Measurements from ENCODE around the gene CHCHD3. TPM values are rescaled to one million over a fixed set of nuclear protein-coding genes. Genes with fewer than 3 reads are reported as not detected.

The CHCHD3 gene
- total RNA-seq, 1 donor from 2014 or later: 62.1 TPM

DNA sequence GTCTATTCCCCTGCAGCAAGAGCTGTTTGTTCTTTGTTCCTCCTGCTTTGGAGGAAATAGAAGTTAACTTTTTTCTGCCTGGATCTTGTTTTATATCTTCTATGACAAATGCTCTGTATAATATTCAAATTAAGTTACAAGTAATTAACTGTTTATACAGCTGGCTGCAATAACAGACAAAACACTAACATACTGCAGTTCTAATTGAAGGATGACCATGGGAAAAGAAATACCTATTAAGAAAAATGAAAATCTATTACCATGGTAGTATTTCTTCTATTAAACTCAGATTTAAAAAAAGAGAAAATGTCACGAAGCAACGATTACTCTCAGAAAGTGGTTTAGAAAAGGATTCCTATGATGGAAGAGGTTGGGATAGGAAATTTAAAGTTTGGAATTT lies 291.8 kb downstream of the CHCHD3 start:
- no peak for FAIRE-seq
- Histone ChIP-seq H3K36me3 (ENCODE audit: control insufficient read depth, insufficient read depth, low read length) (no peaks in the 10 kb centered on the region), H3K27me3 (ENCODE audit: control insufficient read depth, insufficient read depth, low read length) (no peaks in the 10 kb centered on the region), H3K4me3 (ENCODE audit: low read depth, low read length) (no peak overlapping the region)
- no peak for DNase-seq (ENCODE audit: low read depth)
- TF ChIP-seq CTCF (IDR thresholded peaks at IDR 0.05; ENCODE audit: insufficient read depth, low read length, severe bottlenecking): no peak

DNA sequence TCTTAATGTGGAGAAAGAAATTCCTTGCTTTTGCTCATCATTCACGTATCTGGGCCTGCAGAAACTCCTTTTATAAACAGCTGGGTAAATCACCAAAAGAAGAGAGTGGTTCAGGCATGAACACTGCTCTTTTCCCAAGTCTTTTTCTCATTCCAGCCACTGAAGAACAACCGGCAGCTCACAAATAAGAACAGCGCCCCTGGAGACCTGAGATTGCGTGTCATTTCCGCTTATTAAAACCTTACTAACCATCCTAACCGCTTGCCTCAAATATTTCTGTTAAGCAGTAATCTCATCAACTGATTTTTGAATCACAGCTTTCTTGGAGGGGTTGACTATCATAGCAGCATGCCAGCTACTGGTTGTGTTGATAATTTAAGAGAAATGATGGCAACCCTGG lies 292.6 kb downstream of the CHCHD3 start:
- no peaks in the 10 kb centered on the region for H3K27me3 ChIP-seq (ENCODE audit: control insufficient read depth, insufficient read depth, low read length)
- DNase-seq (ENCODE audit: low read depth) (no peak), FAIRE-seq (no peak)
- H3K4me3 ChIP-seq (ENCODE audit: low read depth, low read length): no peak overlapping the region
- no peak for TF ChIP-seq CTCF (IDR thresholded peaks at IDR 0.05; ENCODE audit: insufficient read depth, low read length, severe bottlenecking)
- no peaks in the 10 kb centered on the region for H3K36me3 ChIP-seq (ENCODE audit: control insufficient read depth, insufficient read depth, low read length)

GRCh38 chr7:132785870-132786269 lies 296.0 kb downstream of the CHCHD3 start:
- no peak for TF ChIP-seq CTCF (IDR thresholded peaks at IDR 0.05; ENCODE audit: insufficient read depth, low read length, severe bottlenecking)
- no peak for DNase-seq (ENCODE audit: low read depth)
- FAIRE-seq: no peak

DNA sequence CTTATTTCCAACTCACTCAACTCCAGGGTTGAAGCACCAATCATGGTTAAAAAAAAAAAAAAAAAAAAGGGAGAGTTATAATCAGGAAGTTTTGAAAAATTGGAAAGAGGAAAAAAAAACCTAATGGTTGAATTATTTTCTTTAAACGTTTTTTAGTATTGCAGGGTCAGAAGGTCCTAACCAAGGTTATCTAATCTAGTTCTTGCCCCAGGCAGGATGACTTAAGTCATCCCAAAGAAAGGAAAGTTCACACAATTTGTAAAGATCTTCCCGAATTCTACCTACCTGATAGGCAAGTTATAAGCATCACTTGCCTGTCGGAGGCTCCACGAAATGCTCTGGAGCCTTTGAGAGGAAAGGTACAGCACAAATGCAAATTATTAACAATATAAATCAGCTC lies 297.5 kb downstream of the CHCHD3 start:
- no peak for TF ChIP-seq CTCF (IDR thresholded peaks at IDR 0.05; ENCODE audit: insufficient read depth, low read length, severe bottlenecking)
- no peaks in the 10 kb centered on the region for H3K36me3 ChIP-seq (ENCODE audit: control insufficient read depth, insufficient read depth, low read length)
- H3K4me3 ChIP-seq (ENCODE audit: low read depth, low read length): no peak overlapping the region
- no peaks in the 10 kb centered on the region for H3K27me3 ChIP-seq (ENCODE audit: control insufficient read depth, insufficient read depth, low read length)
- FAIRE-seq (no peak), DNase-seq (ENCODE audit: low read depth) (no peak)

More at GRCh38 chr7:132785870-132786269, 296.0 kb downstream of the CHCHD3 start:
- H3K27me3 ChIP-seq (ENCODE audit: control insufficient read depth, insufficient read depth, low read length): no peaks in the 10 kb centered on the region
- H3K36me3 ChIP-seq (ENCODE audit: control insufficient read depth, insufficient read depth, low read length): no peaks in the 10 kb centered on the region
- H3K4me3 ChIP-seq (ENCODE audit: low read depth, low read length): no peak overlapping the region

- TF ChIP-seq CTCF (IDR thresholded peaks at IDR 0.05; ENCODE audit: insufficient read depth, low read length, severe bottlenecking): no peak
Measured at GRCh38 chr7:132783824-132784223, 298.1 kb downstream of the CHCHD3 start.

More at GRCh38 chr7:132783824-132784223, 298.1 kb downstream of the CHCHD3 start:
- Histone ChIP-seq H3K27me3 (ENCODE audit: control insufficient read depth, insufficient read depth, low read length) (no peaks in the 10 kb centered on the region), H3K4me3 (ENCODE audit: low read depth, low read length) (no peak overlapping the region), H3K36me3 (ENCODE audit: control insufficient read depth, insufficient read depth, low read length) (no peaks in the 10 kb centered on the region)
- DNase-seq (ENCODE audit: low read depth) (peak; percentile 85), FAIRE-seq (no peak)

All from bronchial epithelial cell (primary cell).